HepG2 (cell line): ENCODE measurements around the gene KCTD16.

Experiments
- ARID3A ChIP-seq: IDR thresholded peaks from 2 replicates; pipeline ENCODE4 v1.6.1; 2012; ENCODE audit warnings: low read depth, low read length, improper control_type of control experiment
- CEBPB ChIP-seq: IDR thresholded peaks from 2 replicates; pipeline ENCODE4 v1.6.1; 2011; ENCODE audit warnings: low read depth, low read length, improper control_type of control experiment, borderline replicate concordance
- SMAD3 ChIP-seq: sonication (generic); formaldehyde crosslinking; IDR thresholded peaks from 2 replicates; pipeline ENCODE4 v1.4.0; 2020; ENCODE audit warnings: missing genetic modification reagents
- SP2 ChIP-seq: sonication (generic); formaldehyde crosslinking; IDR thresholded peaks from 2 replicates; pipeline ENCODE4 v1.5.1; 2020; ENCODE audit warnings: mild to moderate bottlenecking, missing genetic modification reagents
- ZBTB7A ChIP-seq: sonication (generic); formaldehyde crosslinking; IDR thresholded peaks from 2 replicates; pipeline ENCODE4 v1.8.0; 2022; ENCODE audit warnings: mild to moderate bottlenecking, missing genetic modification reagents

GRCh38 chr5:144194144-144194543 lies 23.5 kb downstream of the KCTD16 start:
- TF ChIP-seq ARID3A (no peak), SP2 (CRISPR knock-in tag) (no peak), SMAD3 (no peak), CEBPB (no peak), ZBTB7A (CRISPR knock-in tag) (no peak)
